ENCODE results near the gene MVD.

Gene MVD

DNA sequence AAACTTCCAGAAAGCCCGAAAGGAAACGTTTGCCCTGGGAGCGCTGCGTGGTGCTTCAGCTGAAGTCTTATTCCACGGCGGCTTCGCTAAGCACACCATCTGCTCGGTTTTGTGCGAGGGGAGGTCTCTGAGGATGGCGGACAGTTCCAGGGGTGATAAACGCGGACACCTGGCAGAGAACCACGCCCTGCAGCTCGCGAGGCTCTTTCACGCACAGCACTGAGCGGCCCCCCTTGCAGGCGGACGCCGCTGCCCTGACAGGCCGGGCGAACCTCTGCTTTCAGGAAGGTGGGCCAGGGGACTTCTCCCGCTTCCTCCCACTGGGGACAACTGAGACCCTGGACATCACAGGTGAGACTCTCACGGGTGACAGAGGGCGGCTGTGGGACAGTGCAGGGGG is 3.7 kb downstream of the MVD start:
- no peak for DNase-seq (ENCODE audit: low read depth, low spot score)
- no peak overlapping the region for H3K27ac ChIP-seq

DNA sequence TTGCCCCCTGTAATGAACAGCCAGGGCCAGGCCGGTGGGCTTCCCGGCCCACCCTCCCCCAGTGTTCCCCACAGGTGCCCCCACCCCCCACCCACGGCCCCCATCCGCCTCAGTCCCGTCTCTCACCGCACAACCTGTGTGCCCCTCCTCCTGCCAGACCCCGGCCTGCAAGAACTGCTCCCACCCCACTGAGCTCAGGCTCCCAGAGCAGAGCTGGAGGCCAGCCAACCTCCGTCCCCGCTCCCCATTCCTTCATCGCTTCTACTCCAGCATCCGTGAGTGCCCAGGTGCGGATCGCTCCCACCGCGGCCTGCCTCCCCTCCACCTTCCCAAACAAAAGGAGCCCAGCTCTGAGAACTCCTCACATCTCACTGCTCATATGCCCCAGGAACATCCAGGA is 4.2 kb downstream of the MVD start:
- no peak overlapping the region for H3K27ac ChIP-seq
- DNase-seq (ENCODE audit: low read depth, low spot score), result no peak

DNA sequence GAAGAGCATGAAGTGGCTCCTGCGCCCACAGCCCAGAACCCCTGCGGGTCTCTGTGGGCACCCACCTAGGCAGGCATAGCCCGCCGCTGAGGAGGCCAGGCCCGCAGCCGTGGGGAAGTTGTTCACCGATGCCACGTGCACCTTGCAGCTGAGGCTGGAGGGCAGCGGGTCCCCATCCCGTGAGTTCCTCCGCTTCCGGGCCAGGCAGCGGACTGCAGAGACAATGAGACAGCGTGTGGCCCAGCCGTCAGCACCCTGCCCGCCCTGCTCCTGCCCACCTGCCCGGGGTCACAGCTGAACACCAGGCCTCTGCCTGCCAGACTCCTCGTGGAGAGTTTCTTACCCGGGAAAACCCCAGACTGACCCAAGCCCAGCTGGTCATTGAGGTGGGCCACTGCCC is 5.5 kb downstream of the MVD start:
- DNase-seq (ENCODE audit: low read depth, low spot score), result no peak
- H3K27ac ChIP-seq, result no peak overlapping the region

DNA sequence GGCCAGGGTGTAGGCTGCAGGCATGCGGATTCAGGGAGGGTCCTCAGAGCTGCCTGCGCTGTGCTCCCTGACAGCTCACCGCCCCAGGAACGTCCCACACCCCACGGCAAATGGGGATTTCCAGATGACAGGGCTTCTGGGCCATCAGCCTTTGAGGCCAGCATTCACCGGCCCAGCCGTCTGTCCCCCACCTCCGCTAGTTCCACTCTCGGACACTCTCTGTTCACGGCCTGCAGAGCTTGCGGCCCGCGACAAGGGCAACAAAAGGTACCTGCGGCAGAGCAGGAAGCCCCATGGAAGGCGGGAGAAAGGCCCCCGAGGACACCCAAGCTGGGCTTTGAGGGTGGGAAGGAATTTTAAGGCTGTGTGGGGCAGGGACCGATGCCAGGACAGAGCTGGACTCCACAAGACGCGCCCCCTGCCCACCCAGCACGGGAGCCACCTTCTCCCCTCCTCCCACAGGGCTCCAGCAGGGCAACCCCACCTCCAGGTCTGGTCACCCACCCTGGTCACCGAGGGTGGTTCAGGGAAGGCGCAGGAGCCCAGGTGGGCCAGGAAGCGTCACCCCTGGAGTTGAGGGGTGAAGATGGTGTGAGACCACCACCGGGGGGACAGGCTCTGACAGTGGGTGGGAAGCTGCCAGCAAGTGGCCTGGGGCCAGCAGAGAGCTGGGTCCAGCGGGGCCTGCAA is 6.5 kb downstream of the MVD start:
- H3K27ac ChIP-seq, result no peak overlapping the region
- DNase-seq (ENCODE audit: low read depth, low spot score), result no peak

DNA sequence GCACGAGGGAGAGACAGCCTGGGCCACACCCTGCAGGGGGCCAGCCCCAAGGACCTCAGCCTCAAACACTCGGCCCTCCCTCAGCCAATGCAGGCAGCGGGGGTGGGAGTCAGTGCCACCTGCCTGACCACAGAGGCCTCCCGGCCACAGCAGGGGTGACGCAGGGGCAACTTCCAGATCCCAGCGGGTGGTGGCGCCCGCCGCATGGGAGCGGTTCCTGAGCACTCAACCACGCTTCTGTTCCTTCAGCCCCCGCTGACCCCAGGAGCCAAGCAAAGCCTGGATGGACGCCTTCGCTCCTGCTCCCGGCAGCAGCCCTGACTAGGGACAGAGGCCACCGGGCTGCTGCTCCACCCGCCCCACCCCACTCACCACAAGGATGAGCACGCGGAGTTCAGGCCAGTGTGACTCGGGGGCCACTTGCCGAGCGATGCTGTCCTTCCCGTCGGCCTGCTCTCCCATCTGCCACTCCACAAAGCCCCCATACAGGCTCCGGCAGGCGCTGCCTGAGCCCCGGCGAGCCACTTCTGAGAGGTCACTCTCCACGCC is 7.1 kb downstream of the MVD start:
- DNase-seq (ENCODE audit: low read depth, low spot score), result no peak
- no peak overlapping the region for H3K27ac ChIP-seq

DNA sequence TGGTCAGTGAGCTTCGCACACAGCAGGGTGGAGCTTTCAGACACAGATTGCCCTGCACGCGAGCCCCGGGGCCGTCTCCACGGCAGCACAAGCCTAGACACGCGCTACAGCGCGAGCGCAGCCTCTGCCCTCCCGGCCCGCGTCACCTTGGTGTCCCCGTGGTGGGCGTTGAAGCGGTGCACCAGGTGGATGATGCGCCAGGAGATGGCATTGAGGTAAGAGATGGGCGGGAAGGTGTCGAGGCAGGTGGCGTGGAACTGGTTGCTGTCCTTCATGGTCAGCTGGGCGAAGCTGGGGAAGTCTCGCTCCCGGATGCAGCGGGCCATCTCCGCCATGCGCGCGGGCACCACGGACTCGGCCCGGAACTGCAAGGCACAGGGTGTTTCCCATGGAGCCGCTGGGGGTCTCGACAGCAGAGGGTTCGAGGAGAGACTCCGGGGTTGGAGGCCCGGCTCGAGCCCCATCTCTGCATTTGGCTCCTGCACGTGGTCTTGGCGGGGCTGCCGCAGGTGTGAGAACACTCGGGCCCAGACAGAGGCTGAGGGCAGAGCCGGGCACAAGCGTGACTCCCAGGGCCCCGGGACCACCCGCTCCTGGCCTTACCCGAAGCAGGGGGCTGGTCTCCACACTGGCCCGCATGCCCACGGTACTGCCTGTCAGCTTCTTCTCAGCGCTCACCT is 7.7 kb downstream of the MVD start:
- H3K27ac ChIP-seq, result no peak overlapping the region
- DNase-seq (ENCODE audit: low read depth, low spot score), result no peak

DNA sequence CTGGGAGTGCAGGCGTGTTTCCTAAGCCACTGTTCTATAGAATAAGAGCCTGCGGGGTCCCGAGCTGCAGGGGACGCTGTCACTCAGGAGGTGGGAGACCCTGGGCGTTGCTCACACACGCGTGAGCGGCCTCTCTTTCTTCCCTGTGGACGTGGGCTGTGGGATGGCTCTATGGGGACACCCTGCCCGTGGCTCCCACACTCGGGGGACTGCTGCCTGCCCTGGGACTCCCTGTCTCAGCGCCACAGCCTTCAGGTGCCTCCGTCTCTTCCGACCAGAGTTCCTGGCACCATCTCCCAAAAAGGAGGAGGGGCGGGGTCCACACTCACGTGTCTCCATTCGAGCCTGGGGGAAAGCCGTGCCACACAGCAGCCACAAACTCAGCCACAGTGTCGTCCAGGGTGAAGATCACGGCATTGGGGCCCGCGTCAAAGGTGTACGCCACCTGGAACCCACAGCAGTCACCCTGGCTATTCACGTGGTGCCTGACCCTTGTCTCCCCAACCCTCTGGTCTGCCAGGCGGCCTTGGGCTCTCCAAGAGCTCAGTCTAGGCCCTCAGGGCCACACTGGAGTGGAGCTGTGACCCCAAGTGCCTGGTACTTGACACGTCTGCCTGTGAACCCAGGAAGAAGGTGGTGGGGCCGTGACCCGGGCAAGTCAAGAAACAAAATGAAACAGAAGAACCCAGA is 8.4 kb downstream of the MVD start:
- H3K27ac ChIP-seq, result no peak overlapping the region
- DNase-seq (ENCODE audit: low read depth, low spot score), result no peak

DNA sequence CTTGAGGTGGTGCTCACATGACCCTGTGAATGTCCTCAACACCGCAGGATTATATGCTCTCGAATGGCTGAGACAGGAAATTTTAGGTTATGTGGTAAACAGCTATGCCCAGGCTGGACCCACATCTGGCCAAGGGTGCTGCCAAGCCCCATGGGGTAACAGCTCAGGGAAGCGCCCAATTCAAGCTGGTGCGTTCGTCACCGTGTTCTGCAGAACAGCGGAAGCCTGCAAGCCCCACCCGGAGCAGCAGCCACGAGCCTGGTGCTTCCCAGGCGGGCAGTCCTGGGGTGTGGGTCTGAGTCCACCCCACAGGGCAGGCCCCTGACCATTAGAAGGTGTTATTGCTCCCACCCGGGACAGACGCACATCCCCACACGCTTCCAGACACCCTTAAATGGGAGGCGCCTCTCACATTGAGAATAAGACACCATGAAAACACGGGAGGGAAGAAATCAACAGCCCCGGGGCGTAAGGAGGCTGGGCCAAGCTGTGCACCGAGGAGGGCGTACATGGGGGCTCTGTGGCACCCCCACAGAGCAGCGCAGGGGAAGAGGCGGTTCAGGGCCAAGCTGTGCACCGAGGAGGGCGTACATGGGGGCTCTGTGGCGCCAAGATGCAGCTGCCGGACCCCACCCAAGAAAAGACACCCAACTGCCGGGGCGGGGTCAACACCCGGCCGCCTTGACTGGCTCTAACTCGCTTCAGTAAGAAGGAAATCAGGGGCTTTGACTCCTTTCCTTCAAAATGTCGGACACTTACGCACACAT is 9.1 kb downstream of the MVD start:
- H3K27ac ChIP-seq, result no peak overlapping the region

DNA sequence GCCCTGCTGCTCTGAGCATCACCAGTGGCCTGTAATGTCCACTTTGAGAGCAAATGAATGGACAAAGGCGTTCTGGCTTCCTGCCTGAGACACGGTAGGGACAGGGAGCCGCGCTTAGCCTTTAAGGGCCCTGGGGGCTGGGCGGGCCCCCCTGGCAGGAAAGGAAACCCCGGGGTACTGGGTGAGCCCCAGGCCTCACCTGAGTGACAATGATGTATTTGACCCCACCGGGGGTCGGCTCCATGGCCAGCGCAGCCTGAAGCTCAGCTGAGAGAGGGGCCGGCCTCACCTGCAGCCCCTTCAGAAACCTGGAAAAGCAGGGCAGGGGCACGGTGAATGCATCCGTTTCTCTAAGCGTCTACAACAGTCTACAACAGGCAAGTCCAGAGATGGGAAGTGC is 9.8 kb downstream of the MVD start:
- no peak for DNase-seq (ENCODE audit: low read depth, low spot score)
- H3K27ac ChIP-seq, result no peak overlapping the region

More for the DNA sequence above, 9.1 kb downstream of the MVD start:
- no peak for DNase-seq (ENCODE audit: low read depth, low spot score)

DNA sequence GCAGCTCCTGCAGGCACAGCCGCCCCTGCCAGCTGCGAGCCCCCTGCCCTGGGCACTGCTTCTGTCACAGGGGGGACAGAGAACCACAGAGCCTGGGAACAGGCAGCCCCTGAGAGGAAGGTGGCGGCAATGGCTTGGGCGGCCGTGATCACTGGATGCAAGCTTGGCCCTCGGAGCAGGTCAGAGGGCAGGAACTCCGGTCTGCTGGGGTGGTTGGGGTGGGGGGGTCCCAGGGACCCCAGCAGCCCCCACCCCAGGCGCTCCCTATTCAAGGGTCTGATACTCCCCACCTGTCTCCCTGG is 10.2 kb downstream of the MVD start:
- no peak for DNase-seq (ENCODE audit: low read depth, low spot score)

DNA sequence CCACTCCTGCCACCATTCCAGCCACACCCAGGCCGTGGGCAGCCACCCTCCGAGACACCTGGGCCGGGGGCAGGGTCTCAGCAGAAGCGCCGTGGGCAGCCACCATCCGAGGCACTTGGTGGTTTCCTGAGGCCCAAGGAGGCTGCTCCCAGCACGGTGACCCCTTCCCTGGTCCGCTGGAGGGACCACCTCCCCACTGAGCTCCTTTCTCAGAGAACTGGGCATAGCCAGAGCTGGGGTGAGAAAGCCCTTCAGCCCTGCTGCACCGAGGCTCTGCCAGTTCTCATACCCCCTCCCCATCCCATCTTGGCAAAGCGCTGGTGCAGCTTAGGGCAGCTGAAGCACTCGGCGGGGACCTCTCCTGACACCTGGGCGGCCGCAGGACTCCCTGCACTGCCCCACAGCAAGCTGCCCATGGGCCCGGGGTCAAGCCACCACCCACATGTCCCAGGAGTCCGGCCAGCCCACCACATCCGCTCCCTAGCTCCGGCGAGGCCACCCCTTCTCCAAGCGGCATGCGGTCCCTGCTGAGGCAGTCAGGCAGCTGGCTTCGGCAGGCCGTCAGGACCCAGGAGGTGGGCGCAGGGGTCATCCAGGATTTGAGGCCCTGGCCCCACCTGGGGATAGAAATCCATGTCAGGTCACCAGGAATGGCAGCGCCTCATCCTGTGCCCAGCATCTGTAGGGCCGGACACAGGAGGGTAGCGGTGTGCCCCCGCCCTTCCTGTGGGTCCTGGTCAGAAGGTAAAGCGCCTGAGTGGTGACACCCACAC is 10.7 kb downstream of the MVD start:
- no peak overlapping the region for H3K27ac ChIP-seq
- DNase-seq (ENCODE audit: low read depth, low spot score), result no peak

More for the DNA sequence above, 10.2 kb downstream of the MVD start:
- no peak overlapping the region for H3K27ac ChIP-seq

DNA sequence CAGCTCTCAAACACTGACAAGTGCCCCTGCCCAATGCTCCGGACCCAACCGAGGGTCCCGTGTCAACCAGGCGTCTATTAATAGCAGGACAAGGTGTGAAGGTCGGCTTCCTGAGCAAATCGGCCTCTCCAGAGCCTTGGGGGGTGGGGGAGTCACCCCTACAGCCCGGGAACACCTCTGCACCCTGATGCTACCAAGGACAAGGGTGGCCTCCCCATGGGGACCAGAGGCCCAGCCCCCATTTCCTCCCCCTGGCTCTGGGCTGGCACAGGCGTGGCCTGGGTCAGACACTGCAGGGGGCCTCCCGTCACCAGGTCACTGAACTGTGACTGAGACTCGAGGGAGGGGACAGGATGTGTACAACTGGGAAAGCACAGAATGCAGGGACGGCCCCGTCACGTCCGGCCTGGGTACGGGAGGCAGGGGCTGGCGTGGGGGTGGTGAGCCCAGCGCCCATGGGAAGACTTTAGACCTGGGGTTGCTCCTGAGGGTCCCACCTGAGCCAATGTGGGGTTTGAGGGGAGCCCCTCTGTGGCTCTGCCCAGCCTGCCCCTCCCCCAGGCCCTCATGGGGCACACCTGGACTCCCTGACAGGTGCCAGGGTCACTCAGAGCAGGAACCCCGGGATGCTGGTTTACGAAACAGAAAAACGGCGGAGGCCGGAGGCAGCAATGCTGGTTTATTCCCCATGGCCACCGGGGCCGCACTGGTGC is 11.5 kb downstream of the MVD start:
- H3K27ac ChIP-seq, result no peak overlapping the region
- no peak for DNase-seq (ENCODE audit: low read depth, low spot score)

DNA sequence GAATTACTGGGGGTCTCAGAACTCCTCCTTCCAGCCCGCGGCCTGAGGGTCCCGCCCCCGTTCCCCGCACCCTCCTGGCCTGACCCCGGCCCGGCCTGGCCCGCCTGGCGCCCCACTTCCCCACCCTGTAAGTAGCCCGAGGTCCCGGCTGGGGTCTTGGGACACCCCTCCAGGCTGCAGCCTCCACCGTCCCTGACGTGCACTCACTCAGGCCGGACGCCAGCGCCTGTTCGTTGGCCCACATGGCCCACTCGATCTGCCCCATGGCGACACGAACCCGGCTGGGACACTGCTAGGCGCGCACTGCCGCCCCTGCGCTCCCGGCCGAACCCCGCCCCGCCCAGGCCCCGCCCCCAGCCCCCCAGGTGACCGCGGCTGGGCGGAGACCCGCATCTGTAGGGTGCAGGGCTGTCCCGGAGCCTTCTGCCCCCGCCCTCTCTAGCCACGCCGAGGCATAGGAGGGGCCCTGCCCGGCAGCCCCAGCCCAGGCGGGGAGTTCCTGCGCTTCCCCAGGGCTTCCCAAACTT is 12.1 kb downstream of the MVD start, which contains the start of gene CYBA:
CYBA (minus strand) TSS at position 305 of the 527 bp plus-strand sequence; CDS start at position 265, 40 bp downstream.
- no peak within 1 kb of the TSS for H3K27ac ChIP-seq
- DNase-seq (ENCODE audit: low read depth, low spot score), result no peak

DNA sequence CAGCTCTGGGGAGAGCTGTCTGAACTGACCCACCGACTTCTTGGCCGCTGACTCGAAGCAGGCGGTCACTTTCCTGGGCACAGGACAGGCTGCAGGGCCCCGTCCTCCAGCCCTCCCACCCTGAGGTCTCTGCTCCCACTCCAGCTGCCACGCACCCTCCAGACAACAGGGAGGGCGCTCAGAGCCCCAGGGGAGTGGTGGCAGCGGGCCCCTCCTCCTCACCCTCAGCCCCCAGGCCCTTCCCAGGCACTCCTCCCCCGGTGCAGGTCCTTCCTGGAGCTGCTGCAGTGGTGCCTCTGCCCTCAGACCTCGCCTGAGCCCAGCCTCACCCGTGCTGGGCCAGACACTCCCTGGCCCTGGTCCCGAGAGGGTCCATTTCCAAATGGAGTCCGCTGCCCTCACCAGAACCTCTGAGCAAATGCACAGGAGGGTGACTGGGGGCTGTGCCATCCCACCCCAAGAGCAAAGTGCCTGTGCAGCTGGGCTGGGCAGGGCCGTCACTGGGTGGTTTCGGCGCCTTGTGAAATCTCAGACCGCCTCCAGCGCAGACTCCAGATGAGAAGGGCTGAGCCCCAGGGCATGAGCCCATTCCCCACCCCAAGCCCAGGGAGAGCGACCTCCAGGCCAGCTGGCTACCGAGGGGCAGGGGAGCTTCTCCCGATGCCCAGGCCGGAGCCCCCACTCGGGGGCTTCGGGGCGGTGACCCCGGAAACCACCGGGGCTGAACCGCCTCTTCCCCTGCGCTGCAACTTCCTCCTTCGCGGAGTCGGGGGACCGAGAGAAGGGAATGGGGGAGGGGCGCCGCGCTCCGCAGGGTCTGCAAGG is 12.8 kb downstream of the MVD start:
- DNase-seq (ENCODE audit: low read depth, low spot score), result no peak
- no peak overlapping the region for H3K27ac ChIP-seq

DNA sequence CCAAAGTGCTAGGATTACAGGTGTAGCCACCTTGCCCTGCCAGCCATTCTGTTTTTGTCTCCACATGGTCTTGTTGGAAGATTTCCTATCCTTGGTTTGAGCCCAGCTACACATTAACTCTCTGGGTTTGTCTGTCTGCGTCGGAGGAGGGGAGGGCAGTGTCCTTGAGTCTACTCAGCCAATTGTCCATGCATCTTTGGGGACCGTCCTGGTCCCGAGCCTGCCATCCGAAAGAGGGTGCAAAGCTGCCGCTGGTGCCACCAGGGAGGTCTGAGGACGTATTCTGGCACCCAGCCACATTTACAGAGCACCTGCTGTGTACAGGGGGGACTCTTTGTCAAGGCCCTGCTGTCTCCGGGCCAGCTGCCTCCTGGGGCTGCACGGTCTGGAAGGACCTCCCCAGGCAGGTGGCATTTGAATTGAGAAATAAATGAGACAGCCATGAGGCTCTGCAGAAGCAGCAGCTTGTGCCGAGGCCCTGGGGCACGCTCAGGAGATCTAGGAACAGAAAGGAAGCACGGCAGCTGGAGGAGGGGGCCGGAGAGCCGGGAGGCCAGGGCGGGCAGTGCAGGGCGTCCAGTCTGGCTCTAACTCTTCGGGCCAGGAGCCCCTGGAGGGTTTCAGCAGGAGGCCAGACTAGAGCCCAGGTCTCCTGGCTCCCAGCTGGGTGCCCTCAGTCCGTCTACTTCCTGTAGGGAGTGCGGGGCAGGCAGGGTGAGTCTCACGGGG is 13.5 kb downstream of the MVD start:
- DNase-seq (ENCODE audit: low read depth, low spot score), result no peak
- H3K27ac ChIP-seq, result no peak overlapping the region

DNA sequence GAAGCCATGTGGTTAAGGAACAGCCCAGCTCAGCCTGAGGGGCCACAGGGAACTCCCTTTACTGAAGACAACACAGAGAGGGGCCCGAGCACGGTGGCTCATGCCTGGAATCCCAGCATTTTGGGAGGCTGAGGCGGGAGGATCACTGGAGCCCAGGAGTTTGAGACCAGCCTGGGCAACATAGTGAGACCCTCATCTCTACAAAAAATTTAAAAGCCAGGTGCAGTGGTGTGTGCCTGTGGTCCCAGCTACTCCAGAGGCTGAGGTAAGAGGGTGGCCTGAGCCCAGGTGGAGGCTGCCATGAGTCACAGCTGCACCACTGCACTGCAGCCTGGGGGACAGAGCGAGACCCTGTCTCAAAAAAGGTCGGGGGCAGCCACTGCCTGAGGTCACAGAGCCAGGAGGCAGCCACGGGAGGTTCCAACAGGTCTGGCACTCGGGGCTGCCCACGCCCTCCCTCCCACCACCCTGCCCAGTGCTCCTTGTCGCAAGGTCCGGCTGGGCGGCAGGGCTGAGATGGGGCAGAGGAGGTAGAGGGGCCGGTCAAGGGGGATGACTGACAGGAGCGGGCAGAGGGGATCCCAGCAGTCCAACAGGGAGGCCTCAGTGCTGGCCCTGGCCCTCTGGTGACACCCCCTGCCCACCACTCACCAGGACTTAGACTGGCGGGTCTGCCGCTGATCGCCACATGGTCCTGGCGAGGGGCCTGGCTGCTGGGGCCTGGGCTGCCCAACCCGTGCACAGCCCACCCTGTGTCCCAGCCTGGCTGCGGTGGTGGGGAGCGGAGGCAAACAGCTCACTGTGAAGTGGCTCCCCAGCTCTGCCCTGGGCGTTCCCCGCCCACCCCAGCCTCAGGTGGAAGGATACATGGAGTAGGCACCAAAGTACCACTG is 15.5 kb downstream of the MVD start:
- no peak for DNase-seq (ENCODE audit: low read depth, low spot score)
- no peak overlapping the region for H3K27ac ChIP-seq
